HG03039 (cell line): Measurements from ENCODE around the gene HNRNPC.
"Not testable (repeated sequence)": the region's sequence is repeated elsewhere in the genome, so short reads cannot be mapped to it uniquely, and the experiment has no call there.

ENCODE experiments used
- ATAC-seq: cut with Tn5 transposase; IDR thresholded peaks from one replicate; pipeline ENCODE4 v1.9.1; 2021; ENCODE audit warnings: mild to moderate bottlenecking, moderate library complexity; ENCODE audit not compliant: unreplicated experiment

HNRNPC gene

GRCh38 chr14:21269252-21270046, at the start of gene HNRNPC:
TSS of gene HNRNPC (minus strand) at chr14:21269442. CDS start at chr14:21234193, 35,249 bp downstream.
- peak; percentile 89 for ATAC-seq

GRCh38 chr14:21317398-21317797, 48.2 kb upstream of the HNRNPC start:
- no peak for ATAC-seq

- ATAC-seq: no peak
Observed at GRCh38 chr14:21313512-21313911, 44.3 kb upstream of the HNRNPC start.

- no peak for ATAC-seq
Observed at GRCh38 chr14:21311614-21312013, 42.4 kb upstream of the HNRNPC start.

DNA sequence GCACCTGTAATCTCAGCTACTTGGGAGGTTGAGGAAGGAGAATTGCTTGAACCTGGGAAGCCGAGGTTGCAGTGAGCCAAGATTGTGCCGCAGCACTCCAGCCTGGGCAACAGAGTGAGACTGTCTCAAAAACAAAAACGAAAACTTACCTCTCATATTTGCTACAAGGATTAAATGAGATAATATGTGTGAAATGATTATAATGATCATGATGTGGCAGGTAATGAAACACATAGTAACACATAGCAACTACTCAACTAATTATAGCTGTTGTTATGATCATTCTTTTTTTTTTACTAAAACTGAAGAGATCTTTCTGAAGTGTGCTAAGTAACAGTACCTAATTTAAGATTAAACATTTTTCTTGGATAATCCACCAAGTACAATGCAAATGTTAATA, 40.7 kb upstream of the HNRNPC start:
- ATAC-seq: no peak

DNA sequence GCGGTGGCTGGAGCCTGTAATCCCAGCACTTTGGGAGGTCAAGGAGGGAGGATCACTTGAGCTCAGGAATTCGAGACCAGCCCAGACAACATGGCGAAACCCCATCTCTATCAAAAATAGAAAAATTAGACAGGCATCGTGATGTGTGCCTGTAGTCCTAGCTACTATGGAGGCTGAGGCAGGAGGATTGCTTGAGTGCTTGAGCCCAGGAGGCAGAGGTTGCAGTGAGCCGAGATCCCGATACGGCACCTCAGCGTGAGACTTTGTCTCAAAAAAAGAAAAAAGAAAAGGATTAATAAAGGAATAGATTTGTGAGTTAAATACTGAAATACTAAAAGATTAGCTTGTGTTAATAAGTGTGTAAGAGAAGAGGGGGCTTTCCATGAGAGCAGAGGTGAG, 40.0 kb upstream of the HNRNPC start:
- no peak for ATAC-seq

GRCh38 chr14:21308479-21309237, 39.4 kb upstream of the HNRNPC start:
- ATAC-seq: peak; percentile 78

DNA sequence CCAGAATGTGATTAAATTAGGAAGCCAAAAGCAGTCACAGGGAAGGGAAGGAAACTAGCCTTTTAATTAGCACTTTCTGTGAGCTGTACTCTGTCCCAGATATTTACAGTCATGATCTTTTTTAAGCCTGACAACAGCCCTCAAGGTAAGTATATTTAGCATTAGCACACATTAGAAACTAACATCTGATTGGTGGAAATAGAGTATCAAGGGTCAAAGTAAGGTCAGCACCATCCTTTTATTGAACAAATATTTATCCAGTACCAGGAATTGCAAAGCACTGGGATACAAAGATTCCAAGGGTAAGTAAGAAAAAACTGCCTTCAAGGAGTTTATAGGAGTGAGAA, 38.9 kb upstream of the HNRNPC start:
- peak; percentile 8 for ATAC-seq

DNA sequence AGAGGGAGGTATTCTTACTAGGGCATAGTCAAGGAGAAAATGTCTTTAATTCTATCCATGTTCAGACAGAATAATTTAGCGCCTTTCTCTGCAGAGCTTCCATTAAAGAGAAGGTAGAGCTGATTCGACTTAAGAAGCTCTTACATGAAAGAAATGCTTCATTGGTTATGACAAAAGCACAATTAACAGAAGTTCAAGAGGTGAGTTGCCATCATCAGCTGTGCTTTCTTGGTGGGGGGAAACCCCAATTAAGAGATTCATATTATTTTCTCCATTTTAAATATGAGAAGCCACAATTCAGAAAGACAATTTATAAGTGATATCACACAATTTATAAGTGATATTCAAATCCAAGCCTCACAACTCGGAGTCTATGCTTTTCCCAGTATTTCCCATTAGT, 38.4 kb upstream of the HNRNPC start:
- ATAC-seq: no peak

- ATAC-seq: not testable (repeated sequence)
Observed at GRCh38 chr14:21302836-21303140, 33.5 kb upstream of the HNRNPC start.

- ATAC-seq: no peak
Observed at GRCh38 chr14:21302013-21302835, 33.0 kb upstream of the HNRNPC start.

- ATAC-seq: no peak
Observed at GRCh38 chr14:21300892-21301291, 31.6 kb upstream of the HNRNPC start.

DNA sequence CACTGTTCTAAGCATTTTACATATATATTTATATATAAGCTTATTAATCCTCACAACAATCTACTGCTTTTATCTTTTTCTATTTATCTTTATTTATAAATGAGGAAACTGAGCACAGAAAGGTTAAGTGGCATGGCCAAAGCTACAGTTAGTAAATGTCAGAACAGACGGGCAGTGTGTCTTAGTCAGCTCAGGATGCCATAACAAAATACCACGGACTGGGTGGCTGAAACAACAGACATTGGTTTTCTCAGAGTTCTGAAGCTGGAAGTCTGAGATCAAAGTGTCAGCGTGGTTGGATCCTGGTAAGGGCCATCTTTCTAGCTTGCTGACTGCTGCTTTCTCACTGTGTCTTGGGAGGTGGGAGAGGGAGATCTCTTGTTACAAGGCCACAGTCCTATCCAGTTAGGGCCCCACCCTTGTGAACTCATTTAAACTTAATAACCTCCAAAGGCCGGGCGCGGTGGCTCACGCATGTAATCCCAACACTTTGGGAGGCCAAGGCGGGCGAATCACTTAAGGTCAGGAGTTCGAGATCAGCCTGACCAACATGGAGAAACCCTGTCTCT, 30.4 kb upstream of the HNRNPC start:
- no peak for ATAC-seq

DNA sequence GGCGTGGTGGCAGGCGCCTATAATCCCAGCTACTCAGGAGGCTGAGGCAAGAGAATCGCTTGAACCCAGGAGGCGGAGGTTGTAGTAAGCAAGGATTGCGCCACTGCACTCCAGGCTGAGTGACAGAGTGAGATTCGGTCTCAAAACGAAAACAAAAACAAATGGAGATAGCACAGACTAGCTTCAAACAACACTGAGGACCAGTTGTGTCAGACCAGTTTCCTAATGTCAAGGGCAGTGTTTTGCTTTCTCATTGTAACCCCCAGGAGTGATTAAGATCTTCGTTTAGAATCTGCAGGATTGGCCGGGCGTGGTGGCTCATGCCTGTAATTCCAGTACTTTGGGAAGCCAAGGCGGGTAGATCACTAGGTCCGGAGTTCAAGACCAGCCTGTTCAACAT, 29.1 kb upstream of the HNRNPC start:
- no peak for ATAC-seq

DNA sequence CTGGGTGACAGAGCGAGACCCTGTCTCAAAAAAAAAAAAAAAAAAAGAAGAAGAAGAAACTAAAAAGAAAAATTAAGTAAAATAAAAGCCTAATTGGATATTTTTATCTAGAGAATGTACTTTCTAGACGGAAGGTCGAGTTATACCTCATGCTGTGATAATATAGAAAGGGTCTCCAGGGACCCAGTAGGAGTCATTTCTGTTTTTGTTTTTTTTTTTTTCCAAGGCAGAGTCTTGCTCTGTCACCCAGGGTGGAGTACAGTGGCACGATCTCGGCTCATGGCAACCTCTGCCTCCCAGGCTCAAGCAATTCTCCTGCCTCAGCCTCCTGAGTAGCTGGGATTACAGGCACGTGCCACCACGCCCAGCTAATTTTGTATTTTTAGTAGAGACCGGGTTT, 24.8 kb upstream of the HNRNPC start:
- ATAC-seq: not testable (repeated sequence)

- ATAC-seq: no peak
Observed at GRCh38 chr14:21287168-21287567, 17.9 kb upstream of the HNRNPC start.

GRCh38 chr14:21286516-21286915, 17.3 kb upstream of the HNRNPC start:
- ATAC-seq: not testable (repeated sequence)

DNA sequence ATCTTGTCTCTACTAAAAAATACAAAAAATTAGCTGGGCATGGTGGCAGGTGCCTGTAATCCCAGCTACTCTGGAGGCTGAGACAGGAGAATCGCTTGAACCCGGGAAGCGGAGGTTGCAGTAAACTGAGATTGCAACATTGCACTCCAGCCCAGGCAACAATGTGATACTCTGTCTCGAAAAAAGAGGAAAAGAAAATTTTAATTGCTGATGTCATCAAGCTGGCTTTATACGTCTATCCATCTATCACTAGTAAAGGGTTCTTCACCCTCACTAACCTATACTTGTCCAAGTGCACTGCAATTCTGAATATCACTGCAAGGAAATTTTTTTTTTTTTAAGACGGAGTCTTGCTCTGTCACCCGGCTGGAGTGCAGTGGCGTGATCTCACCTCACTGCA, 12.7 kb upstream of the HNRNPC start:
- ATAC-seq: not testable (repeated sequence)

- ATAC-seq: no peak
Observed at GRCh38 chr14:21279783-21280182, 10.5 kb upstream of the HNRNPC start, which contains the start of gene RPGRIP1. TSS of gene RPGRIP1 (plus strand) at chr14:21280083. CDS start at chr14:21287977, 7,894 bp downstream.

DNA sequence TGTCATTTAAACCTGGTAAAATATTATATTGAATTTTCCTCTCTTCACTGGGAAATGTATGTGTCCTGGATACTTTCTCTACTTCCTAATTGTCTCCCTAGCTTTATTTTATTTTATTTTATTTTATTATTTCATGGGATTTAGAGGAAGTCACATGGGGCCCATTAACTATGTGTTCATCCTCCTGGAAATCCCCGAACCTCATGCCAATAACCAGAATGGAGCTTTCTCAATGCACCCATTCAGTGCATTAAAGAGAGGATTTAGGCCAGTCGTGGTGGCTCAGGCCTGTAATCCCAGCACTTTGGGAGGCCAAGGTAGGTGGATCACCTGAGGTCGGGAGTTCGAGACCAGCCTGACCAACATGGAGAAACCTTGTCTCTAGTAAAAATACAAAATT, 9.4 kb upstream of the HNRNPC start:
- ATAC-seq: no peak

GRCh38 chr14:21275261-21275858, 6.1 kb upstream of the HNRNPC start:
- ATAC-seq: no peak
